Mucosa of rectum (tissue), 2 donors: ENCODE data around the gene RASAL2.

Source experiments
- H3K27ac ChIP-seq, 2 donors: one replicate each; pipeline ENCODE4 v1.7.0; 2013; ENCODE audit warnings: inconsistent platforms in 2 of 2, low read depth in 2 of 2, low read length in 2 of 2
- H3K27me3 ChIP-seq, 2 donors: one replicate each; pipeline ENCODE4 v1.7.0; 2013; ENCODE audit warnings: low read length in 2 of 2; ENCODE audit not compliant: control insufficient read depth in 2 of 2, insufficient read depth in 2 of 2
- H3K36me3 ChIP-seq, 2 donors: one replicate each; pipeline ENCODE4 v1.7.0; 2013; ENCODE audit warnings: low read length in 2 of 2; ENCODE audit not compliant: control insufficient read depth in 2 of 2, insufficient read depth in 2 of 2
- H3K4me1 ChIP-seq, 2 donors: one replicate each; pipeline ENCODE4 v1.7.0; 2013; ENCODE audit warnings: low read length in 2 of 2, mild to moderate bottlenecking in 1 of 2; ENCODE audit not compliant: control insufficient read depth in 2 of 2, insufficient read depth in 2 of 2
- H3K4me3 ChIP-seq, 2 donors: one replicate each; pipeline ENCODE4 v1.7.0; 2013; ENCODE audit warnings: low read length in 2 of 2
- H3K9ac ChIP-seq, 2 donors: one replicate each; pipeline ENCODE4 v1.7.0; 2013; ENCODE audit warnings: low read length in 2 of 2, low read depth in 1 of 2, mild to moderate bottlenecking in 1 of 2
- H3K9me3 ChIP-seq, 2 donors: one replicate each; pipeline ENCODE4 v1.7.0; 2013; ENCODE audit warnings: low read length in 2 of 2; ENCODE audit not compliant: control insufficient read depth in 2 of 2
- donor health status: healthy.
- donor health status: Normal muscosa, but diverticular disease.

The RASAL2 gene

DNA sequence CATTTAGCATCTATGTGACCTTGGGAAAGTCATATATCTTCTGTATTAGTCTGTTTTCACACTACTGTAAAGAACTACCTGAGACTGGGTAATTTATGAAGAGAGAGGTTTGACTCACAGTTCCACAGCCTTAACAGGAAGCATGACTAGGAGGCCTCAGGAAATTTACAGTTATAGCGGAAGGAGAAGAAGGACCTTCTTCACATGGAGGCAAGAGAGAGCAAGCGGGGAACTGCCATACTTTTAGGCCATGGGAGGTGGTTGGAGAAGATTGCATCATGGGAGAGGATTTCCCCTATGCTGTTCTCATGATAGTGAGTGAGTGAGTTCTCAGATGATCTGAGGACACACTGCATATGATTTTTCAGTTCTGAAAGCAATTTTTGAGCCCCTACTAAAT is 315.0 kb downstream of the RASAL2 start:
- no peaks in the 10 kb centered on the region for H3K9me3 ChIP-seq
- H3K9ac ChIP-seq = no peak overlapping the region
- no peak overlapping the region for H3K27ac ChIP-seq
- no peaks in the 10 kb centered on the region for H3K4me1 ChIP-seq
- H3K36me3 ChIP-seq = no peaks in the 10 kb centered on the region
- H3K4me3 ChIP-seq = no peak overlapping the region
- H3K27me3 ChIP-seq = no peaks in the 10 kb centered on the region

GRCh38 chr1:178409541-178409940 is 315.6 kb downstream of the RASAL2 start:
- no peak overlapping the region for H3K9ac ChIP-seq
- H3K4me3 ChIP-seq = no peak overlapping the region
- no peaks in the 10 kb centered on the region for H3K27me3 ChIP-seq
- no peaks in the 10 kb centered on the region for H3K4me1 ChIP-seq
- H3K27ac ChIP-seq = no peak overlapping the region
- no peaks in the 10 kb centered on the region for H3K9me3 ChIP-seq
- H3K36me3 ChIP-seq = no peaks in the 10 kb centered on the region

DNA sequence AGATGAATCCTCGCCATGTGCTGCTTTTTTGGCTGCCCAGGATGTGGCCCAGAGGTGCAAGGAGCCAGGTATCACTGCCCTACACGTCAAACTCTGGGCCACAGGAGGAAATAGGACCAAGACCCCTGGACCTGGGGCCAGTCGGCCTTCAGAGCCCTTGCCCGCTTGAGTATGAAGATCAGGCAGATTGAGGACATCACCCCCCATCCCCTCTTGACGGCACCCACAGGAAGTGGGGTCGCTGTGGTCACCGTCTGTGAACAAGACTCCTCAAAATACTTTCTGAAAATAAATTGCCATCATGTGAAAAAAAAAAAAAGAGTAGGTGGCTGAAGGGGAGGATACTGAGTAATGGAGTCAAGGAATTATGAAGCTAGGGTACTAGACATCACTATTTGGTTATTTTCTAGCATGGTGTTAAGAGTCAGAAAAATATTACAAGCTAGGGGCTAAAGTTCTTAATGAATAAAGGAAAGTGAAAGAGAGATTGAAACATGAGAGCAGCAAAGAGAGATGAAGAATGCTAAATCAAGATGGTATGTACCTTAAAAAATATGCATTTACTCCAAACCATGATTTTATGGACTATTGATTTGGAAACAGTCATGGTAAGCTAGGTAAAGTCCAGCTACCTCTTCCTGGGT is 318.0 kb downstream of the RASAL2 start:
- Histone ChIP-seq H3K4me3 (no peak overlapping the region), H3K36me3 (no peaks in the 10 kb centered on the region), H3K9me3 (peaks cover 0 to 2% of the 10 kb centered on the region in 2 donors), H3K27me3 (no peaks in the 10 kb centered on the region), H3K9ac (no peak overlapping the region), H3K4me1 (no peaks in the 10 kb centered on the region), H3K27ac (no peak overlapping the region)

GRCh38 chr1:178412400-178412770 is 318.5 kb downstream of the RASAL2 start:
- Histone ChIP-seq H3K4me3 (no peak overlapping the region), H3K36me3 (no peaks in the 10 kb centered on the region), H3K27ac (no peak overlapping the region), H3K4me1 (no peaks in the 10 kb centered on the region), H3K9me3 (peaks cover 0 to 2% of the 10 kb centered on the region in 2 donors), H3K9ac (no peak overlapping the region), H3K27me3 (no peaks in the 10 kb centered on the region)

GRCh38 chr1:178417858-178418257 is 324.0 kb downstream of the RASAL2 start:
- Histone ChIP-seq H3K27me3 (no peaks in the 10 kb centered on the region), H3K27ac (no peak overlapping the region)

GRCh38 chr1:178418284-178418955 is 324.5 kb downstream of the RASAL2 start:
- no peak overlapping the region for H3K4me3 ChIP-seq
- H3K9ac ChIP-seq = no peak overlapping the region
- H3K9me3 ChIP-seq = peaks cover 0 to 2% of the 10 kb centered on the region in 2 donors
- H3K27ac ChIP-seq = no peak overlapping the region
- H3K27me3 ChIP-seq = no peaks in the 10 kb centered on the region
- H3K4me1 ChIP-seq = no peaks in the 10 kb centered on the region
- no peaks in the 10 kb centered on the region for H3K36me3 ChIP-seq

More at GRCh38 chr1:178417858-178418257, 324.0 kb downstream of the RASAL2 start:
- Histone ChIP-seq H3K36me3 (no peaks in the 10 kb centered on the region), H3K9me3 (peaks cover 0 to 2% of the 10 kb centered on the region in 2 donors), H3K4me1 (no peaks in the 10 kb centered on the region), H3K4me3 (no peak overlapping the region), H3K9ac (no peak overlapping the region)

DNA sequence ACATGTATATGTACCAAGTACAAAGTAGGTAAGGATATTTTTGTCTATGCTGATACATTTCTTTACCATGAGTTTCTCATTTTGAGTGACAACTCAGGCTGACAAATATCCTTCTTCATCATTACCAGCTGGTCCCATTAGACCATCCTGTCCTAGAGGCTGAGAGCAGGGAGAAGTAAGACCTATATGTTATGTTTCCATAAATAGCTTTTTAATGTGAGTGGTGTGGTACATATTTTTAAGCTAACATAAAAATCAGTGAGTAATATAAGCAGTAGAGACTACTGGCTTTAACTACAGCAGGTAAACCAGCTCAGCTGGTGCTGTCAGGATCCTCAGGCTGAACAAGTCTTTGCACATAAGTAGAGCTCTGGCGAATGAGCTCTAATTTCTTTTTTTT is 340.5 kb downstream of the RASAL2 start:
- Histone ChIP-seq H3K9me3 (no peaks in the 10 kb centered on the region), H3K4me3 (no peak overlapping the region), H3K36me3 (no peaks in the 10 kb centered on the region), H3K4me1 (no peaks in the 10 kb centered on the region), H3K27ac (no peak overlapping the region), H3K27me3 (no peaks in the 10 kb centered on the region), H3K9ac (no peak overlapping the region)

- H3K27ac ChIP-seq = no peak overlapping the region
- no peaks in the 10 kb centered on the region for H3K27me3 ChIP-seq
- no peak overlapping the region for H3K9ac ChIP-seq
- no peaks in the 10 kb centered on the region for H3K4me1 ChIP-seq
- no peaks in the 10 kb centered on the region for H3K9me3 ChIP-seq
- H3K36me3 ChIP-seq = no peaks in the 10 kb centered on the region
- no peak overlapping the region for H3K4me3 ChIP-seq
Measured at GRCh38 chr1:178434899-178435435, 341.1 kb downstream of the RASAL2 start.

- Histone ChIP-seq H3K9me3 (no peaks in the 10 kb centered on the region), H3K4me3 (no peak overlapping the region), H3K4me1 (no peaks in the 10 kb centered on the region), H3K9ac (no peak overlapping the region), H3K27ac (no peak overlapping the region), H3K27me3 (no peaks in the 10 kb centered on the region), H3K36me3 (peaks cover 3 to 4% of the 10 kb centered on the region in 2 donors)
Measured at GRCh38 chr1:178436899-178437298, 343.0 kb downstream of the RASAL2 start.

GRCh38 chr1:178438432-178438831 is 344.5 kb downstream of the RASAL2 start:
- Histone ChIP-seq H3K27me3 (no peaks in the 10 kb centered on the region), H3K9ac (no peak overlapping the region), H3K27ac (no peak overlapping the region), H3K9me3 (no peaks in the 10 kb centered on the region), H3K4me3 (no peak overlapping the region), H3K36me3 (peaks cover 9 to 15% of the 10 kb centered on the region in 2 donors), H3K4me1 (no peaks in the 10 kb centered on the region)
